Anterior cingulate cortex (tissue), 58 donors: ENCODE data around the gene OXT.
A peak's percentile ranks its signal among the peaks of the same experiment; 100 is the strongest.
"Not testable (repeated sequence)": the region's sequence is repeated elsewhere in the genome, so short reads cannot be mapped to it uniquely, and the experiment has no call there.

Source experiments
- DNase-seq, 58 donors: peaks; one replicate each; lab custom pipeline; 2025; lab: John Stamatoyannopoulos, UW

Gene OXT

DNA sequence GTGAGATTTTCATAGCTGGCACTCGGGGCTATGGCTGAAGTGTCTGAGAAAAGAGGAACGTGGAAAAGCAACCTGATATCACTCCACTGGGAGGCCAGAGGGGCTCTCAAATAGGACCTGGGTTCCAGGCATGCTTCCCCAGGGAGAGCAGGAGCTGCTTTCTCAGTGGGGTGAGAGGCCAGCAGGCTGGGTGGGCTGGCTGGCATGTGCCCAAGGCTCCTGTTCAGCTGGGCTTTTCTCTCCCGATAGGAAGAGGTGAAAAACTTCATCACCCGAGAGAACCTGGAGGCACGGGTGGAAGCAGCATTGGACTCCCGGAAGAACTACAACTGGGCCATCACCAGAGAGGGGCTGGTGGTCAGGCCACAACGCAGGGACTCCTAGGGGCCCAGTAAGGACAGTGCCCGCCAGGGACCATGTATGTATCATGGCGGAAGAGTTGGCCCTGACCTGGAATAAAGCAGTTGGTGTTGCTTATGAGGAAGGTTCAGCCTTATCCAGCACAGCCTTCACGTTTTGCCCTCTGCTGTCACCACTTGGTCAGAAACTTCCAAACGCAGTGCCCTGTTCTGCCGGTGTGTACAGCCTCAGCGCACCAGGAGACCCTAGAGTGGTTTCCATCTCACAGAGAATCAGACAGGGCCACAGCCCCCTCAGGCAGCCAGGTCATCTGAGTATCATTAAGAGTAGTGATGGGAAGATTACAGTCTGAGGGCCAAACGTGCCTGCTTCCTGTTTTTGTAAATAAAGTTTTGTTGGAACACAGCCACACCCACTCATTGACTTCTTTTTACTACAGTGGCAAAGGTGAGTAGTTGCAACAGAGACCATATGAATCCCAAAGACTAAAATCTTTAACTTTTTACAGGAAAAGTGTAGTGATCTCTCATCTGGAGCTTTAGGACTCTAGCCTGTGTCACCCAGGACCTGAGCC lies 23.7 kb upstream of the OXT start:
- no peak for DNase-seq

GRCh38 chr20:3051385-3052019 lies 19.9 kb upstream of the OXT start:
- DNase-seq: no peak

- DNase-seq: no peak
These were observed 11.9 kb upstream of the OXT start for GRCh38 chr20:3059489-3059888.

- not testable (repeated sequence) for DNase-seq
These were observed 7.3 kb upstream of the OXT start for GRCh38 chr20:3064119-3064518.

- peak in 3 of 58 donors; percentile 12 to 54 (median 52) for DNase-seq
These were observed 4.0 kb upstream of the OXT start for GRCh38 chr20:3067139-3068014.

DNA sequence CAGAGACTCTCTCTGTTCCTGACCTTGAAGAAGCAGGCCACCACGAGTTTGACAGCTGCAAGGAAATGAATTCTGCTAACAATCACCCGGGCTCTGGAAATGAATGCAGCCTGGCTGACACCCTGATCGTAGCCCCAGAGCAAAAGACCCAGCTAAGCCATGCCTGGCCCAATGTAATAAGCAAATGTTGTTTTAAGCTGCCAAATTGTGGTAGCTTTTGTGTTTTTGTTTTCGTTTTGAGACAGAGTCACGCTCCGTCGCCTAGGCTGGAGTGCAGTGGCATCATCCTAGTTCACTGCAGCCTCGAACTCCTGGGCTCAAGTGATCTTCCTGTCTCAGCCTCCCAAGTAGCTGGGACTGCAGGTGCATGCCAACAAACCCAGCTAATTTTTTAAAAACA lies 3.3 kb upstream of the OXT start:
- DNase-seq: peak in 2 of 58 donors; percentile 22 to 24

- no peak for DNase-seq
These were observed 2.2 kb upstream of the OXT start for GRCh38 chr20:3068986-3069900.

- no peak for DNase-seq
These were observed 695 bp upstream of the OXT start for GRCh38 chr20:3070725-3071124.

DNA sequence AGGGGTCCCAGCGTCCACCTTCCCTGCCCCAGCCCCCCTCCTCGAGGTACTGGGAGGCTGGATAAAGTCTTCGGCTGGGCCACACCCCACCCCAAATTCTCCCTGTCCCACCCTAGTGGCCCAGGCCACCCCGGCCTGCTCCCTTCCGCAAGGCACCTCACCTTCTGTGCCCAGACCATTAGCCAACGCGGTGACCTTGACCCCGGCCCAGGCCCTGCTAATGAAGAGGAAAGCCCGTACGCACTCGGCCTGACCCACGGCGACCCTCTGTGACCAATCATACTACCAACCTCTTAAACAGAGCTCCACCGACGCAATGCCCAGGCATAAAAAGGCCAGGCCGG lies 182 bp upstream of the OXT start:
- DNase-seq: no peak

- no peak for DNase-seq
These were observed 1.3 kb downstream of the OXT start for GRCh38 chr20:3072530-3073250.

GRCh38 chr20:3073251-3073643 lies 1.8 kb downstream of the OXT start:
- DNase-seq: not testable (repeated sequence)

DNA sequence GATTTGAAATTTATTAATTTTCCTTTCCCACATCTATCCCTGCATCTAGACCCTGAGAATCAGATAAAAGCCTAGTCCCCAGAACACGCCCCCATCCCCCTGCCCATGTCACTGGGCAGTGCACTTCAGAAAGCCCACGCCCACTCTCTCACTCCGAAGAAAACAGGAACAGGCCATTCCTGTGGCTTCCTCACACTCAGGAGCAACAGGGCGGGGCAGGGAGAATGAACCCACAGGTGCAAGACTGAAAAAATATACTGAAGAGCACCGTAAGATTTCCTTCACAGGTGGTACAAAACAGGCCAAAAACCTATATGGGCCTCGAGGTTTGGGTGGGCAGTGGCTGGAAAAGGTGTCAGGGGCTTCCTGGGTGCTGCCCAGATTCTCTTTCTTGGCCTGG lies 3.4 kb downstream of the OXT start:
- no peak for DNase-seq

DNA sequence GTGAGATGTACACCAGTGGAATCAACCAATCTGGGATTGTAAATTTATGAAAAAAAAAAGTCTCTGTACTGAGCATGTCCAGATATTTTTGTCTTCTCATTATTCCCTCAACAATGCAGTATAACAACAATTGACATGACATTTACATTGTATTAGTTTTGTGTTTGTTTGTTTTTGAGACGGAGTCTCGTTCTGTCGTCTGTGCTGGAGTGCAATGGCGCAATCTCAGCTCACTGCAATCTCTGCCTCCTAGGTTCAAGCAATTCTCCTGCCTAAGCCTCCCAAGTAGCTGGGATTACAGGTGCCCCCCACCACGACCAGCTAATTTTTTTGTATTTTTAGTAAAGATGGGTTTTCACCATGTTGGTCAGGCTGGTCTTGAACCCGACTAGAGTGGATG lies 3.9 kb downstream of the OXT start:
- DNase-seq: not testable (repeated sequence)

GRCh38 chr20:3077618-3078134 lies 6.3 kb downstream of the OXT start:
- no peak for DNase-seq

DNA sequence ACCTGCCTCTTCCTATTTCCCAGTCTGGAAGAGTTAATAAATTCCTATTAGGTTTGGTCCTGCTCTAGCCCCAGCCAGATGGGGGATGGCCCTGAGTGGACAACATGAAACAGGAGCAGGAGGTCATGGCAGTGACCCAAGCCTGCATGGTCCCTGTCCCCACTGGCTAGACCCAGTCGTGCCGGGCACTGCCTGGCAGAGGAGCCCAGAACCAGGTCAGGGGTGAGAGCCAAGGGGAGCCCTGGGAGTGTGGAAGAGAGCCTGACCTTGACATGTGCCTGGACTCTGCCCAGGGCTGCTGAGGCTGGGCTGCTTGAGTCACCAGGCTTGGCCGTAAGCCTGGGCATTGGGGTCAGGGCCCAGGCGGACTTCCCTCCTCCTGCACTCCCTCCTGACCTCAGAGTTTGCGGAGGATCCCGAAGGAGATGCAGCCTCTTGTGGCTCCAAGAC lies 9.5 kb downstream of the OXT start:
- DNase-seq: peak in 30 of 58 donors; percentile 5 to 56 (median 24)

DNA sequence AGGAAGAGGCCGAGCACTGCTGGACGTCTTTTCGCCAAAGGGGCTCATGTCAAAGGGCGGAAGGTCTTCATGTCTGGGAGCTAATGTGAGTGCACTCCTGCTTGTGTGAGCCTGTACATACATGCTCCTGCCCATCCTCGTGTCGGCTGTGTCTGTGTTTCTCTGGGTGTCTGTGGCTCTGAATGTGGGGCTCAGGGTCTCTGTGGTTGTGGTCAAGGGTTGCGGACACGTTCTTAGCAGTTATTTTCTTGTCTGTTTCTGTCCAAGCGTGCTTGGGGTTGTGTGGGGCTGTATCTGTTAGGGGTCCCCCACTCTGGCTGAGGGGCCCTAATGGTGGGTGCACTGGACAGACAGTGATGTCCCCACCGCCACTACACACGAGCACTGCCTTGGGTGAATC lies 10.2 kb downstream of the OXT start:
- no peak for DNase-seq

DNA sequence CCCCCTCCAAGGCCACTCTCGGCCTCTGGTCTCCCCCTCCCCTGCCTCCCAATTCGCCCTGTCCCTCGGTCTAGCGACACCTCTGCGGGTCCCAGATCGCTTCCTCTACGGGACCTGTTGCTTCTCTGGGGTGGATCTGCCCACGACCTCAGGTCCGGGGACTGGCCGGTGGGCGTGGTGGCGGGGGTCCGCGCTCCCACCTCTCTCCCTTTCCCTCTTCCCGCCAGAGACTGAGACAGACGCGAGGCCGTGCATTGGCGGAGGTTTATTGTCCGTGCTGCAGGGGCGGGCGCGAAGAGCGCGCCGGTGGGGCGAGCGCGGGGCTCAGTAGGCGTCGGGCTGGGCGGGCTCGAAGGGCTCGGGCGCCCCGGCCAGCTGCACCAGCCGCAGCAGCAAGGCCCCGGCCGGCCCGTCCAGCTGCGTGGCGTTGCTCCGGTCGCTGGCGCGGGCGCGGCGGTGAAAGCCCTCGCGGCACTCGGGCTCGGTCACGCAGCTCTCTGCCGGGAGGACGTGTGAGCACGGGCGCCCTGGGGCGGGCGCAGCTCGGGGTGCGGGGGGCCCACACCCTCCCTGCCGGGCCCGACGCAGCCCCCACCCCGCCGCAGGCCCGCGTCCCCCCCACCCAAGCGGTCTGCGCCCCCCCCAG lies 11.0 kb downstream of the OXT start:
- DNase-seq: no peak
